Sciatic nerve (tissue), 2 donors: ENCODE measurements around the gene KIF25. TPM values are rescaled to one million over a fixed set of nuclear protein-coding genes. Genes with fewer than 3 reads are reported as not detected.

ENCODE experiments used
- ATAC-seq: fragments of 200-7000 bp; cut with Tn5 transposase; one replicate; pipeline ENCODE4 v1.9.1; 2020; ENCODE audit warnings: mild to moderate bottlenecking, moderate library complexity
- DNase-seq: peaks from one replicate; pipeline ENCODE4 v3.0.0-alpha.2; 2020; ENCODE audit warnings: low spot score
- intact Hi-C: fragments of 100-400 bp; cut with DNase I; formaldehyde crosslinking; loops from one replicate; pipeline ENCODE4 v1.14.2; 2022
- total RNA-seq: library from RNA; stranded (reverse); fragmentation: NEBNext Ultra II Directional; extraction: Animal tissue kit (Norgen Biotek cat#: 25700); gene quantifications from one replicate; pipeline ENCODE4 v1.2.1, GENCODE V29; 2021
- donor health status: DM: no; HTN: no; CAD: no.
- donor health status: DM: no; HTN: no; CAD: no.

The KIF25 gene
- total RNA-seq, 1 donor from 2014 or later, result 1.6 TPM

DNA sequence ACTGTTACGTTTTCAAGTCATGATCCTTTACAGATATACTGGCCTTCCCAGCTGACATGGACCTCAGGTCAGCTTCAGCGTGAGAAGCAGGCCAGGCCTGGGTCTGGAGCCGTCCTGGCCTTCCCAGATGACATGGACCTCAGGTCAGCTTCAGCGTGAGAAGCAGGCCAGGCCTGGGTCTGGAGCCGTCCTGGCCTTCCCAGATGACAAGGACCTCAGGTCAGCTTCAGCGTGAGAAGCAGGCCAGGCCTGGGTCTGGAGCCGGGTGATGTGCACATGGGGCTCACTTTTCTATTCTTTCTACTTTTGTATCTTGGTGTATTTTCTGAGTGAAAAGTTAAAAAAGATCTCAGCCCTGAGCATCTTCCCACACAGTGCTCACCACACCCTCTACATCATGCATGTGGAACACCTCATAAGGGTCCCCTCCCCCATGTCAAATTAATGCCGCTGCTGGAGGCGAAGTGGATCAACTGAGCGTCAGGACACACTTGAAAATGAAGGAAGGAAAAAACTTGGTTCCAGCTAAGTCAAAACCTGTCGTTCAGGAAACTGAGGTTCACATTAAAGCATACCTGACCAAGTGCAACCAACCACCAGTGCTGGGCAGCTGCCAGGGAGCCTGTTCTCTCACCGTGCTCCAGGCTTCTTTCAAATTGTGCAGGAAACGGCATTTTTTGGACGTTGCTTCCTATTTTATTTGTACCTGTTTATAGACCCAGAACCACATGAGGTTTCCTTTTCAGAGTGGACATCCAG lies 32.2 kb downstream of the KIF25 start:
- ATAC-seq (no peak), DNase-seq (no peak)
- intact Hi-C loops, result no loop called here

DNA sequence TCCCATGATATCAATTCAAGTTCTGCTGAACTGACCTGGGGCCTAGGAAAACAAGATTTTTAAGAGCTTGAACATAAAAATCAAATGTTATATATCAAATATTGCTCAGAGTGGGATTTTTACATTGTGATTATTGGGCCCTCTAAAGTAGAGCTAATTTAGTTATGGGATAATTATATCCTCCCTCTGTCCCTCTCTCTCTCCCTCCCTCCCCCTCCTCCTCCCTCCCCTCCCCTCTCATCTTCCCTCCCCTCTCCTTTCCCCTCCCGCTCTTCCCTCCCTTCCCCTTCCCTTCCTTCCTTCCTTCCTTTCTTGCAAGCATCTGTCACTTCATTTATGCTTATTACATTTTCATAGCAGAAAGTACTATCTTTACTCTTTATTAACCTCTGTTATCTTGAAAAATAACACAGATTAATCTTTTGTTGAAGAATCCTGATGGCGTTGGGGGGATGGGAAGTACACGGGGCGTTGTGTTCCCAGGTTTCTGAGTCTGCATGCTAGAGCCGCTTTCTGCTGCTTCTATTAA lies 32.8 kb downstream of the KIF25 start:
- no peak for ATAC-seq
- DNase-seq, result no peak
- intact Hi-C loops, result no loop called here

DNA sequence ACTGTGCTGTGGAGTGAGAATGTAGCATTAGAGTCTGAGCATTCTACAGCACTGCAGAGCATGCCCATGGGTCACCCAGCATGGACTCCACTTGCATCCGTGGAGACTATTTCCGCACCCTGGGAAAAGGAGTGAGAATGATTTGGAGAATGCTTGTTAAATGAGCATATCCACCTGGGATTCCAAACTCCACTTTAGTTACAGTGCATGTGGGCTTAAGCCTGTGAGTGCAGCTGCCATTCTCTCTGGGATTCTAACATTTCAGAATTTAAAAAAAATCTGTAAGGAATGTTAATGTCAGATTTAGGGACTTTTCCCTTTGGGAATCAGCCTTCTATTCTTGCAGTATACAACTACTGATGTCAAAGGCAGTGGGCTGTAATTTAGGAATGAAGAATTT lies 33.4 kb downstream of the KIF25 start:
- intact Hi-C loops, result no loop called here
- no peak for DNase-seq
- no peak for ATAC-seq

DNA sequence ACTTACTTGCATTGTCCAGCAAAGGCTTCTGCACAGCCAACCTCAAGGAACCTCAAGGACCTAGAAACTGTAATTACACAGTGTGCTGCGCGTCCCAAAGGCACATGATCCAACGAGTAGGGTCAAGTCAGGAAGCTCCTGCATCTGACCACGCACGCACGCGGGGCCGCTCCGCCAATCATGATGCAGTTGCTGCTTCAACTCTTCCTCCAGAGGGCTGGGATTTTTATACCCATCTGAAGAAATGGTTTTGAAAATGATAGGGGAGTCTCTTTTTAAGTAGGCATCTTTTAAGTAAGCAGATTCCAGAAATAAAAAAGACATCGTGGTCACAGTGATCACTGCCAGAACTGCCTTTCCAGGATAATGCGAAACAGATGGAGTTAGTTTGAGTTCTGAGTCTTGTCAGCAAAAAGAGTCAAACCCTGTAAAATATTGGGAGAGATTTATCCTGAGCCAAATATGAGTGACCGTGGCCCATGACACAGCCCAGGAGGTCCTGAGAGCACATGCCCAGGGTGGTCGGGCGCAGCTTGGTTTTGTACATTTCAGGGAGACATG lies 34.0 kb downstream of the KIF25 start:
- DNase-seq (peak; percentile 70), ATAC-seq (peak; percentile 93)
- intact Hi-C loops, result no loop called here

DNA sequence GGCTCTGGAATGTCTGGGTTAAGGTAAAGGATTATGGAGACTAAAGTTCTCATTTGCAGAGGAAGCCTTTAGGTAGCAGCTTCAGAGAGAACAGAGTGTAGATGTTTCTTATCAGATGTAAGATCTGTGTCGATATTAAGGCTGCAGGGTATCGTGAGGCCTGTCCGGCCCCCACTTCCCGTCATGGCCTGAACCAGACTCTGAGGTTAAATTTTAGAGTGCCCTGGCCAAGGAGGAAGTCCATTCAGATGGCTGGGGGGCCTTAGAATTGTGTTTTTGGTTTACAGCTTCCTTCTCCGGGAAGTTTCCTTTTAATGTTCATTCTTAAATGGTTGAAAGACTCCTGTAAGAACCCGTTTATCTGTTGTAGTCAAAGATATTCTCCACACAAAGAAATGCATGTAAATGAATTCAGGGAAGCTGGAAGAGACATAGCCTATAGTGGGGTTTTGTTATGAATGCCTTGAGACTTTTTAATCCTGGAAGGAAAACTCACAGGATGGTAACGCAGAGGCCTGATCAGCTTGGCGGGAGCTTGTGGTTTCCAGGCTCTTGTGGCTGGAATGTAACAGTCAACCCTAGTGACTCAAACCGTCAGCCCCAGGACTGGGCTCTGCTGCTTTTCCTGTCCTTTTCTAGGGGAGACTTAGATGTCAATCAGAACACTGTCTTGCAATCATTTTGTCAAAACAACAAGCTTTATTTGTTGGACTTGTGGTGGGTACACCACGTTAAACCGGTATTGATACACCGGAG lies 34.7 kb downstream of the KIF25 start:
- DNase-seq, result no peak
- intact Hi-C loops, result no loop called here
- peak; percentile 41 for ATAC-seq

DNA sequence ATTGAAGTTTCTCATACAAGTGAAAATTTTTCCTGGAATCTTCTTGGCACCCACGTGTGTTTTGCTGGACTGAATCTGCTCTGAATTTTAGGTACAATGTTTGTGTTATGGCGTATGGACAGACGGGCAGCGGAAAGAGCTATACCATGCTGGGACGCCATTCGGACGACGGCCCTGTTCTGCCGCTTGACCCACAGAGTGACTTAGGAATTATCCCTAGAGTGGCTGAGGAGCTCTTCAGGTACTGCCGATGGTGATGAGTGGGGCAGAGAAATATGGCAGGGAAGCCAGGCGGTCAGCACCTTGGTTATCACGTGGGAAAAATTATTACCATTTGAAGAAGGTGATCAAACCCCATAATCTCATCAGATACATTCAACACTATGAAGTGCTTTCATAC lies 36.3 kb downstream of the KIF25 start:
- intact Hi-C loops, result no loop called here
- no peak for DNase-seq
- no peak for ATAC-seq

DNA sequence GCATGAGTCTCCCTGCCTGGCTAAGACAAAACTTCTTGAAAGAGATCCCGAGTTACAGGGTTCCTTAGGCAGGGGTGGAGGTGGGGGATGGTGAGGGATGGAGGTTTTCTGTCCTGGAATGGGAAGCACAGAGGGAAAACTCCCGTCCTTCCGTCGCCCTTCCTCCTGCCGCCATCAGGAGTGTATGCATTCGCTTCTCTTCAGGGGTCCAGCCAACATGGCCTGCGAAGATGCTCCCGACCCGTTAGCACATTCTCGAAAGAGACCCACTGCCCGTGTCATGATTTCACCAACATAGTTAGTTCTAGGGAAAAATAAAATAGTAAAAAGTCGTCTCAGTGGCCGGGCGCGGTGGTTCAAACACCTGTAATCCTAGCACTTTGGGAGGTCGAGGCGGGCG lies 37.1 kb downstream of the KIF25 start:
- no peak for ATAC-seq
- DNase-seq, result no peak
- intact Hi-C loops, result no loop called here

DNA sequence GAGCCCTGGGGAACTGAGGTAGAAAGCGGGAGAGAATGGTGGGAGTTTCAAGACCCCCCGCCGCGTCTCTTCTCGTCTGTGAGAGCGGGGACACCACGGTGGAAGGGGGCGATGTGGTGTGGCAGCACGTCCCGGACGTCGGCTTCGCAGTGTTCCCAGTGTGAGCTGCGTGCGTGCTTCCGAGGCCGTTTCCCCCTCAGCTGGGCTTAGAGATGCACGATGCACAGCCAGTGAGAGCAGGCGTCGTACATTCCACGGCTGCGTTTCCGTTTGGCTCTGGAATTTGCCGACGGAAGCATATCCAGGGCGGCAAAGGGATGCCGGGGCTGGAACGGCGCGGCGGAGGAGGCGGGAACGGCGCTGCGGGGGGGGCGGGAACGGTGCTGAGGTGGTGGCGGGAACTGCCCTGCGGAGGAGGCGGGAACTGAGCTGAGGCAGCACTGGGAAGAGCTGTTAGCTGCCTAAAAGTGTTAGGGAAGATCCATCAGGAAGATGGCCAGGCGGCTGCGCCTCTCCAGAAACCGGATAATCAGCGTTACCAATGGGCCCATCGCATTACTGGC lies 37.7 kb downstream of the KIF25 start:
- peak; percentile 78 for DNase-seq
- intact Hi-C loops, result no loop called here
- peak; percentile 37 for ATAC-seq

DNA sequence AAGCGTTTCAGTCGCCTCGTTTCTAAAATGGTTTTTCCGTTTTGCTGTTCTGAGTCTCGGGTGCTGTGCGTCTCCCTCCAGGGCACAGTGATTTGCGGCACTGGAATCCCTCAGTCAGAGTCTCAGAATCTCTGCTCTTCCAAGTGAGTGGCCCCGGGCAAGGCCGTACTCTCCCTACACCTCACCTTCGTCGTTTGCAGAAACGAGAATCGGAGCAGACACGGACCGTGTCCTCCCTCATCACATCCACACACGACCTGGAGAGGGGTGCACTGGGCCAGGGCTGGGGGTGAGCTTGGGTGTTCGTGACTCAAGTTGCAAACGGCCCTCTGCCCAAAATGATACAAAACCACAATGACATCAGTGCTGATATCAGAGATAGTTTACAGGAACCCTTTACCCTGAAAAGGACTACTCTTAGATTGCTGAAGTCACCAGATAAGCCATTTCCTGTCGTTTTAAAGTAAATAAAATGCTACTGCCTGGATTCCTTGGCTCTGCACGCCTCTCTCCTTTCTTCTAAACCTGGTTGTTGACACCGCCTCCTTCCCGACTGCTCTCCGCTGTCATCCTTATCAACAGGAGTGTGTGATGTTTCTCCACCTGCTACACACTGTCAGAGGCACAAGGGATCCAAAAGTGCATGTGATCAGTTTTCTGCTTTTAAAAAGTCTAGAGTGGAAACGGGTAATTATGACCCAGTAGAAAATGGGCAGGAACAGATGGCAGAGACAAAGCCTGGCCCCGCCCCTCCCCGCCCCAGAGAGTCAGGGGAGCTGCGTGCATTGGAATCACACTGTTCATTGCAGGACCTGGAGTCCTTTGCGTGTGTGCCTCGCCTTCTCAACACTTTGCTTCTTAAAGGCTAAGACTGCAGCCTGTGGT lies 38.4 kb downstream of the KIF25 start:
- peak; percentile 55 for DNase-seq
- intact Hi-C loops, result no loop called here
- ATAC-seq, result no peak

DNA sequence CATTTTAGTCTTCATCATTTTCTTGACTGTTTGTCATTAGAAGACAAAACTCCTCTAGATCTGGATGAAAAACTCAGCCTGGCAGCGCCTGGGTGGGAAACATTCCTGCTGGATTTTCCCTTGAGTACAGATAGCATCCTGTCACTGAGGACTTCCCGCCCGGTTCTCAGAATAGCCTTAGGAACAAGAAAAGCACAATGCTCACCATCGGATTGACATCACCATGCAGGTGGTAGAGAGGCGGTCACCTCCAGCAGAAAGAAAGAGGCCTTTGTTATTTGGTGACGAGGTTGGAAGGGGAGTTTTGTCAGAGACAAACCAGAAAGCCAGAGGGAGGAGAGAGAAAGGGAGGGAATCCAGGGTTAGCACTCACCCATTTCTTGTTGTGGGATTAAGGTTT lies 39.8 kb downstream of the KIF25 start:
- peak; percentile 33 for DNase-seq
- intact Hi-C loops, result no loop called here
- ATAC-seq, result no peak

DNA sequence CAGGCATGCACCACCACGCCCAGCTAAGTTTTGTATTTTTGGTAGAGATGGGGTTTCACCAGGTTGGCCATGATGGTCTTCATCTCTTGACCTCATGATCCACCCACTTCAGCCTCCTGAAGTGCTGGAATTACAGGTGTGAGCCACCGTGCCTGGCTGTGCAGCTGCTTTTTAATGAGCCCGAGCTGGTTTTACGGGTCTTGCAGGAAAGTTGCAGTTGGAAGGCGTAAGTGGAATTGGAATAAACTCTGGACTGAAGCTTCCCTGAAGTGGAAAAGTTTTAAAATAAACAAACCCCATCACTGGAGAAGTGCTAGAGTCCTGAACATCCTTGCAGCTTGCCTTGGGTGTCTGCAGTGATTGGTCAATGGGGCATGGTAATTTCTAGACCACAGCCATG lies 40.4 kb downstream of the KIF25 start:
- intact Hi-C loops, result no loop called here
- no peak for ATAC-seq
- DNase-seq, result no peak

DNA sequence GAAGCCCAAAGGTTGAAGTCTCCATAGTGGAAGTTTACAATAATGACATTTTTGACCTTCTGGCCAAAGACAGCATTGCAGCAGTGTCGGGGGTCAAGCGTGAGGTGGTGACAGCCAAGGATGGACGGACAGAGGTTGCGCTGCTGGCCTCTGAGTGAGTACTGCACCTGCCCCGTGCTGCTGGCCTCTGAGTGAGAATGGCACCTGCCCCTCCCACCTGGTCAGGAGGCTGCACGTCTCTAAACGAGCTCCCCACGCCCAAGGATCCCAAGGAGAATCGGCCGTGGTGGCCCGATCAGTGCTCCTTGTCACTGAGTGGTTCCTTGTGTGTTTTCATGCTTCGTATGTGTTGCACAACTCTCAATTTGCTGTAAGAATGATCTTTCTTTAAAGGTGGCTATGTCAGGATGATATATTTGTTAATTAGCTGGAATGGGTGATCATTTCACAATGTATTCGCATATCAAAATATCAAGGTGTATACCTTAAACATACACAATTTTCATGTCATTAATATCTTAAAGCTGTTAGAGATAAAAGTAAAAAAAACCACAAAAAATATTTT lies 41.2 kb downstream of the KIF25 start:
- intact Hi-C loops, result no loop called here
- ATAC-seq (no peak), DNase-seq (no peak)

DNA sequence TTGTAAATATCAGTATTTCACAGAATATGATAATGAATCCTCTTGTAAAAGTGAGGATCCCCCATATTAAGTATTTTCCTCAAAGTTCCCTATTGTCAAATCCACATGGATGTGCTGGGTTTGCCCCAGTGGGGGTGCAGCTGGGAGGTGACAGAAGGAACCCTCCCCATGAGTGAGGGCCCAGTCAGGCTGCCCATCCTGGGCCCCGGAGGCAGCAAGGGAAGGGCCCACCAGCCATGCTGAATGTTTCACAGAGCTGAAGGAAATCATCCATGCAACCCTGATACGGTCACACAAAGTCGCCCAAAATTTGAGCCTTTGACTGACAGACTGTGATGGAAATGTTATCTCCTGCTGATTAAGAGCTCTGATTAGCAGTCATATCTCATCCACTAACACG lies 41.8 kb downstream of the KIF25 start:
- no peak for DNase-seq
- no peak for ATAC-seq
- intact Hi-C loops, result no loop called here

DNA sequence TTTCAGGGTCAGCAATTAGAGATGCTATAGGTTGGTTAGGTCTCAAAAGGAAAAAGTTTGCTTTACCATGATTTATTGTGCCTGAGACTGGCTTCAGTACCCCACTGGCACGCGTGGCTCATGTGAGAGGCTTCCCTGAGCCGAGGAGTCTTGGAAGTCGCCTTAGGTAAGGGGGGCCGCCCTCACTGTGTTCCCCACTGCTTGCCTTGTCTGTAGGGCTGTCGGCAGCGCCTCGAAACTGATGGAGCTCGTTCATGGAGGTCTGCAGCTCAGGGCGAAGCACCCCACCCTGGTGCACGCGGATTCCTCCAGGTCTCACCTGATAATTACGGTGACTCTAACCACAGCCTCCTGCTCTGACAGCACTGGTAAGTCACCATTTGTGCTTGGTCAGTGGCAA lies 42.4 kb downstream of the KIF25 start:
- DNase-seq, result no peak
- ATAC-seq, result no peak
- intact Hi-C loops, result no loop called here

DNA sequence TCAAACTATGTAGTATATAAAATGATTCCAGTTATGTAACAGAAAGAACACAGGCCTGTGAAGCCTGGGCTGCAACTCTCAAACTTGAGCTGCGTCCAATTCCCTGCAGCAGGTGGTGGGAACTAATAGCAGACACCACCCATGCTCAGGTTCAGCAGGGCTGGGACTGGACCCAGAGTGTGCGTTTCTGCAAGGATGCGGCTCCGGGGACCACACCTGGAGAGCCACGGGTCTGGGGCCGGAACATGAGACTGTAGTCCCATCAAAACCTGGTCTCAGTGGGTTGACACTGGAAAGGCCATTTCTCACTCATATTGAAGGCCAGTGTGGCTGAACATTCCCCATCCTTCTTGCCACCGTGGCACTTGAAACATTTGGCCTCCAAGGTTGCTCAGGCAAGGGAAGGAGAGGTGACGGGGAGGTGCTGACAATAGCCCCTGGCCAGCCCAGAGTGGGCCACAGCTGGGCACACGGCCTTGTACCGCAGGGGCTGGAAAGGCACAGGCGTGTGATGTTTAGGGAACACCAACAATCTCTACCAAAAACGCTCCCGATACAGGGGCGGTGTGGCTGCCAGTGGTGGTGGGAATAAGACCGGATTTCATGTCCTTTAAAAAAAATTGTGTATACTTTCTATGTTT lies 43.5 kb downstream of the KIF25 start:
- intact Hi-C loops, result no loop called here
- DNase-seq, result no peak

DNA sequence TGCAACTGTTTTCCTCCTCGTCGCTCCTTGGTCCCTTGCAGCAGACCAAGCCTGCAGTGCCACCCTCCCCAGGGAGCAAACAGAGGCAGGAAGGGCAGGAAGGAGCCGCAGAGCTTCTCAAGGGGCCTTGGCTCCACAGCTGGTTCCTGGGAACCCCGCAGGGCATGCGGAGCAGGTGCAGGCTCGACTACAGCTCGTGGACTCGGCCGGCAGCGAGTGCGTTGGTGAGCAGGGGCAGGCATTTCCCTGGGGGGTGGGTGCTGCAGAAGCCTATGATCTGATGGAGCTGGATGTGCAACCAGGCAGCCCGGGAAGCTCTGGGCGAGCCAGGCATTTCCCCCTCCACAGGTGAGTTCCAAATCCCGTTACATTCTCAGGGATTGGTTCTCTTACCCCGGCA lies 44.5 kb downstream of the KIF25 start:
- intact Hi-C loops, result no loop called here
- ATAC-seq, result no peak
- no peak for DNase-seq

More for the DNA sequence above, 43.5 kb downstream of the KIF25 start:
- ATAC-seq, result no peak

DNA sequence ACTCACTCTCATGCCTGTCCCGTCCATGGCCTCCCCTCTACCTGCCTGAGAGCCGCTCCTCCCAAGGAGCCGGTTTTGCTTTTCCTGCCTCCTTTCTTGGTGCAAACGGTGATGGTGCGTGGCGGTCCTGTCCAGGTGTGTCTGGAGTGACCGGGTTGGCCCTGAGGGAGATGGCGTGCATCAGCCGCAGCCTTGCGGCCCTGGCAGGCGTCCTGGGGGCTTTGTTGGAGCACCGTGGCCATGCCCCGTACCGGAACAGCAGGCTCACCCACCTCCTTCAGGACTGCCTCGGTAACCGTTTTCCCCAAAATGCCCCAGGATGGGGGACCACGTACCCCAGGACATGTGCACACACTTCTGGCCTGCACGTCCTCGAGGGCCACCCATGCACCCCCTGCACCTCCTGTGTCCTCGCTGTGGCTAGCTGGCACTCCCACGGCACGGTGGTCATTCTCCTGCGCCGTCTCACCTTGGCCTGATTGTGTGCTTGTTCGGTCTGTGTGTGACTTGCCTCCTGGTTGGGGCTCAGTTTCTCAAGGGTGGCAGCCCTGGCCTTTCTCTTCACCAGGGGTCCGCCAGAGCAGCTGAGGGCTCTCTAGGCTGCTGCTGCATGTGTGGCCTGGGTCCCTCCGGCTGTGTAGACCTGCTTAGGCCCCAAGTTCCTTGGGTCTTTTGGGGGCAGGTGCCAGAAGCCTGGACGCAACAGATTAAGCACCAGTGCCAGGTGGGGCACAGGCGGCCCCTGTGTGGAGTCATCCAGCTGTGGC lies 45.1 kb downstream of the KIF25 start:
- DNase-seq, result no peak
- intact Hi-C loops, result no loop called here
- no peak for ATAC-seq
